ENCODE data around the gene RFX7.

DNA sequence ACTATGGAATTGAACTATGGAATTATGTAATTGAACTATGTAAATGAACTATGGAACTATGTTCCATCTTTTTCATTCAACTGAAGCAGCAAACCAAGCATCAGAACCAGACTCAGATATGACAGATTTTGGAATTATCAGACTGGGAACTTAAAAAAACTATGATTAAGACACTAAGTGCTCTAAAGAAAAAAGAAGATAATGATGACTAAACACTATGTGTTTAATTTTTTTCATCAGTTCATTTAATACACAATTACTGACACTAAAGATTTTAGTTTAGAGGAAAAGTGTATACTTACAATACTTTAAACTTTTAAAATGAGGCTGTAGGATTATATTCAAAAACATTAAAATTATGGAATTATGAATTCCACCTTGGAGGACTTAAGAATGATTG, 15.3 kb downstream of the RFX7 start:
- TF ChIP-seq POLR2AphosphoS5 (IDR thresholded peaks at IDR 0.05; ENCODE audit: borderline replicate concordance, low read depth, low read length) (no peak), EZH2 (IDR thresholded peaks at IDR 0.05) (no peak), FOXP2 (optimal IDR thresholded peaks at IDR 0.05; ENCODE audit: control extremely low read depth, extremely low read length, insufficient read depth) (no peak)

Data from SK-N-MC (cell line).